Cerebellar nuclear complex (tissue), 1 donor: Measurements from ENCODE around the gene P4HA2.

Experiments used
- DNase-seq, 2 experiments: peaks; one replicate each; lab custom pipeline; 2025; lab: John Stamatoyannopoulos, UW

Gene P4HA2

DNA sequence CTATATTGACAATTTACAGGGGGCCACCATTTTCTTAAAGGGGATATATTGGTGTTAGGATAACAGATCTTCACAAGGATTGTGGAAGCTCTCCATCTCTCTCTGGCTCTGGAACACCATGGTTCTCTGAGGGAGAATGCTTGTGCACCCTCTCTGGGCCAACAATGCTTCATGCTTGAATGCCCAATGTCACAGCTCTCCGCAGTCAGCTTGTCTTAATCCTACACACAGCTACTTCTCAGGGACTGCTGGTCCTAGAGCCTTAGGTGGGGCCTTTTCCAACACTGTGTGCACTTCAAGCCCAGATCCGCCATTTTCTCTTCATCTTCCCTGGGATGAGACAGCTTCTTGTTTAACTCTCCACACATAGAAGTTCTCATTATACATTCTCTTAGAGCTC, 22.9 kb upstream of the P4HA2 start:
- no peak for DNase-seq

DNA sequence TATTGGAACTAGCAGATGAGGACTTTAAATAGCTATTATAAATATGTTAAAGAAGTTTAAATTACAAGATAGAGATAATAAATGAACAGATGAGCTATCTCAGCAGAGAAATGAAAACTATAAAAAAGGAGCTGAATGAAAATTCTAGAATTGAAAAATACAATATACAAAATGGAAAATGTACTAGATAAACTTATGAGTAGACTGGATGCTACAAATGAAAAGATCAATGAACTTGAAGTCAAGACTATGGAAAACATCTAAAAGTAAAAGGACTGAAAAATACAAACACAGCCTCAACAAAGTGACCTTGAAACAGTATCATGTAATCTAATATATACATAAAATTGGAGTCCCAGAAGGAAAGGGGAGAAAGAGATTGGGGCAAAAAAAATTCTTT, 19.2 kb upstream of the P4HA2 start:
- no peak for DNase-seq

DNA sequence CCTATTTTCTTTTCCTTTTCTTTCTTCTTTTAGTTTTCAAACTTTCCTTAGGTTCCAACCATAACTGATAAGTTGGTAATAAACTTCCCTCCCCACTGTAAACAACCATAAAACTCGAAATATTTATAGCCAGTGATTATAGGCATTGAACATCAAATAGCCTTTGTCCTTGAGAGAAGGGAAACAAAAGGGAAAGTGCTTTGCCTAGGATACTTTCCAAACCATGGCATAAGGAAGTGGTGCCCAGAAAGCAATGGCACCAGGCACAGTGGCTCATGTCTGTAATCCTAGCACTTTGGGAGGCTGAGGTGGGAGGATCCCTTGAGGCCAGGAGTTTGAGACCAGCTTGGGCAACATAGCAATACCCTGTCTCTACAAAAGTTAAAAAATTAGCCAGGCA, 17.9 kb upstream of the P4HA2 start:
- no peak for DNase-seq

DNA sequence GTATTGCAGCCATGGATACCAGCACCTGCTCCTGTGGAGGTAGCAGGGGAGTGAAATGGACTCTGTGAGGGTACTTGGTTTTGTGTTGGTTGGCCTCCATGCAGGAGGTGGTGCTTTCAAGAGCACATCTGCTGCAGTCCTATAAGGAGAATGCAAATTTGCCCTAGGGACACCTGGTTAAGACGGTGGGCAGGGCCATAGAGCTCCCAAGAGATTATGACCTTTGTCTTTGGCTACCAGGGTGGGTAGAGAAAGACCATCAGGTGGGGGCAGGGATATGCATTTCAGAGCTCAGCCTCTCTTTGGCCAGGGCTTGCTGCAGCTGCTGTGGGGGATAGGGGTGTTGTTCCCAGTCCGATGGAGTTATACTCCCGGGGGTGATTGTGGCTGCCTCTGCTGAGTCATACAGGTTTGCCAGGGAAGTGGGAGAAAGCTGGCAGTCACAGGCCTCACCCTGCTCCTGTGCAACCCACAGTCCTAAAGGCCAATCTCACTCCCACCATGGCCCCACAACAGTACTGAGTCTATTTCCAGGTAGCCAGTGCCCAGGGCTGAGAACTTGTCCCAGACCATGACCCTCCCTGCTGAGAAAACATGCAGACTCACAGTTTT, 15.8 kb upstream of the P4HA2 start:
- DNase-seq = no peak

DNA sequence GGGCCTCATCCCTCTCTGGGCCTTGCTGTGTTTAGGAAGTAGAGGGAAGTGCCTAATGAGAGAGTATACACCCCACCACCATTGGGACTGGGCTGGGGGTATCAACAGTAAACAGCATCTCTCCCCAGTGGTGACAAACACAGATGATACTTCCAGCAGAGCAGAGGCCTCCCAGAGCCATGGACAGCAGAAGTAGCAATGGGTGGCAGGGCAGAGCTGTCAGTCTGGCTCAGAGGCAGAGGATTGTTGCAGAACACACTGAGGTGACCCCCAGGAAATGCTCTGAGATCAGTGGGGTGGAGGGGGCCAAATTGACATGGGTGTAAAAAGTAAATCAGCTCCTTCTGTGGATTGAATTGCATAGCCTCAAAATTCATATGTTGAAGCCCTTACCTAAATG, 12.1 kb upstream of the P4HA2 start:
- no peak for DNase-seq

DNA sequence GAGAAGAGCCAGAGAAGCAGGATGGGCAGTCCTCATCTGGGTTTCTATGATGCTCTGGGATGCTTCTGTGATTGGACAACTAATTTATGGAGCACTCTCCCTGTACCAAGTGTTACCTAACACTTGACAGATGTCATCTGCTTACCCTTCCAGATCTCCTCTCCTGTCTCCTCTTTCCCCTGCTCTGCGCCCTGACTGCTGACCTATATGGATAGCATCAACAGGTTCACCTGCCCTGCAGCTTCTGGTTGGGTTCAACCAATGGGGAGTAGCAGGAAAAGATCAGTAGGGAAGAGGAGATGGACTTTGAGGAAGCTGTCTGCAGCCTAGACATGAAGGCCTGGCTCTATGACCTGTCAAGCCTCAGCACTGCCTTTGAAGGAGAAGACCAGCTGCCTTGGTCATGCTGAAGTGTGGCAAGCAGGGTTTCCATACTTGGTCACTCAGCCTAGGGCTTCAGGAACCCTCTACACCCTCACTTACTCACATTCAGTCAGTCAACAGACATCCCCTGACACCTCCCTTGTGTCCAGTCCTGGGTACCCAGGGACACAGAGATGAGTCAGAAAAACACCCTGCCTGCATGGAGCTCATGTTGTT, 11.3 kb upstream of the P4HA2 start:
- no peak for DNase-seq

GRCh38 chr5:132238169-132238744, 10.6 kb upstream of the P4HA2 start:
- peak in 1 of 2 experiments; percentile 17 for DNase-seq

DNA sequence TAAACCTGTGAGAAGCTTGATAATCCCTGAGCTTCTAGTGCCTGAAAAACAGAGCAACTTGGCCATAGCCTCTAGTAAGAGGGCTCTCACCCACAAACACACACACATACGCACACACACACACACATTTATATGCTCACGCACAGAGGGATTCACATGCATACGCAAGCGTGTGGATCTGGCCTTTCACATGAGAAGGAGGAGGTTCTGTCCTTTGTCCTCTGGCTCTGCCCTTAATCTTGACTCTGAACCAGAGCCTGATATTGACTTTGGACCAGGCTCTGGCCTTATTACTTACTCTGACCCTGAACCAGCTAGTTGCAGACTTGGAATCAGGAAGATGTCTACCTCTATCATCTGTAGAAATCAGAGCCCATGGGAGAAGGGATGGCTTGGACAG, 10.0 kb upstream of the P4HA2 start:
- no peak for DNase-seq

DNA sequence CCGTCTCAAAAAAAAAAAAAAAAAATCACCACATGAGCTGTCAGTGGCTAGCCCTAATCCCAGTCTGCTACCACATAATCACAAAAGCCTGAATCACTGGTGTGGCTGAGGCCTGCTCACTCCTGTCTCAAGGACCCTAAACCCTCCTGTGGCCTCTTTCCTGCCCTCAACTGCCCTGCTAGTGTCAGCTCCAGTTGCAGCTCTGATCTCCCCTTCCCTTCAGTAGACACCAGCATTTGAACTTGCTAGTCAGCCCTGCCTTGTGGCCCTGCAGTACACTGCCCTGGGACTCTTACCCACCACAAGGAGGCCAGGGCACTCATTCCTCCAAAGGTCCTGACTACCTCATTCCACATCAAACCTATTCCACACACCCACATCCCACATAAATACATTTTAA, 9.5 kb upstream of the P4HA2 start:
- DNase-seq = no peak

DNA sequence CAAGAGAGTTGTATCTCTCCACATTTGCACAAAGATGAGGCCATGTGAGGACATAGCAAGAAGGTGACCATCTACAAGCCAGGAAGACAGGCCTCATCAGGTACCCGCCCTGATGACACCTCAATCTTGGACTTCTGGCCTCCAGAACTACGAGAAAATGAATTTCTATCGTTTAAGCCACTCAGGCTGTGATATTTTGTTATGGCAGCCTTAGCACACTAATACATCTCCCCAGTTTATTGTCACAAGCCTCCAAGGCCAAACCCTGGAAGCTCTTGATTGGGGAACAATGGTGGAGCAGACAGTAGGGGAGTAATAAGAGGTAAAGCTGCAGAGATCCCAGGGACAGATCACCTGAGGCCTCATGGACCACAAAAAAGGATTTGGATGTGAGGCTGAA, 7.7 kb upstream of the P4HA2 start:
- DNase-seq = no peak

DNA sequence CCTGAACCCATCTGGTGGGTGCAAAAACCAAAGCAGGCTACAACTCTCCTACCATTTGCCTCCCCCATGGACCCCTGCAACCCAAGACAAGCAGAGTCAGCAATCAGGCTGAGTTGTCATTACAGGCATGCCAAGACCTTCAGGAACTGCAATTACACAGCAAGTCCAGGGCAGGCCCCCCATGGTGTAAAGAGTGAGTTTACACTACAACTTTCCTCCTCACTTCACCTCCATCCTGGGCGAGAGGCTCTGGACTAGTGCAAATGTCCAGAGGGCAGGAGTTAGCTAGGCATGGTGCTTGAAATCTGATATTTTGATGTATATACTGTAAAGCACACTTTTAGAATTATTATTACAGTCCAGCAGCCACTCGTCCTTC, 7.0 kb upstream of the P4HA2 start:
- DNase-seq = no peak

- DNase-seq = no peak
Measured at GRCh38 chr5:132233811-132234683, 6.4 kb upstream of the P4HA2 start.

- no peak for DNase-seq
Measured at GRCh38 chr5:132233081-132233480, 5.4 kb upstream of the P4HA2 start.

GRCh38 chr5:132232465-132232864, 4.8 kb upstream of the P4HA2 start:
- DNase-seq = no peak

DNA sequence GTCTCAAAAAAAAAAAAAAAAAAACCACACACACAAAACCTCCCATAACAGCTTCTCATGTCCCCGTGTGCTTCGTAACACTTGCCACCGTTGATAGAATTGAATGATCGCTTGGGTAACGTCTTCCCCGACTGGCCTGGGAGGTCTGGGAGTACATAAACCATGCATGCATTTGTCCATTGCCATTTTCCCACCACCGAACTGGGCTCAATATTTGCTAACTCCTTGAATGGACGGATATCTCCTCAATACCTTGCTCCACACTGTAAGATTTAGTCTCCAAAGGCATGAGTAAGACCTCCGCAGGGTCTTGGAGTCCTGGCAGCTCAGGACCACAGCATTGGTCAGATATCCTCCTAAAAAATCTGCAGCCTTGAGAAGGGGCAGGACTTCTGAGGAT, 3.2 kb upstream of the P4HA2 start:
- DNase-seq = no peak

DNA sequence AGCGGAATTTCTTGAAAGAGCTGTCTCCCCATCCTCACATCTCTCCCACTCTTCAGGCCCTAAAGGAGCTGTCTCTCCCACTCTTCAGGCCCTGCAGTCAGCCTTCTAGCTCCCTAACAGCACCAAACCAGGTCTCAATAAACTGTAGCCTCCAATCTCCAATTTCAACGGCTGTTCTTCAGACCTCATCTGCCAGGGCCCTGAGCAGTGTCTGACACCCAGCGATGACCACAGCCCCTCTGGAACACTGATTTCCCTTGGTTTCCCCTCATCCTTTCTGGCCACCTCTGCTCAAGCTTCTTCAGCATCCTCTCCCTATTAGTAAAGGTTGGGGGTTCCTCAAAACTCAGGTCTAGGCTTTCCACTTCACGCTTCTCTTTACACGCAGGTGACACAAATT, 1.6 kb upstream of the P4HA2 start:
- no peak for DNase-seq

DNA sequence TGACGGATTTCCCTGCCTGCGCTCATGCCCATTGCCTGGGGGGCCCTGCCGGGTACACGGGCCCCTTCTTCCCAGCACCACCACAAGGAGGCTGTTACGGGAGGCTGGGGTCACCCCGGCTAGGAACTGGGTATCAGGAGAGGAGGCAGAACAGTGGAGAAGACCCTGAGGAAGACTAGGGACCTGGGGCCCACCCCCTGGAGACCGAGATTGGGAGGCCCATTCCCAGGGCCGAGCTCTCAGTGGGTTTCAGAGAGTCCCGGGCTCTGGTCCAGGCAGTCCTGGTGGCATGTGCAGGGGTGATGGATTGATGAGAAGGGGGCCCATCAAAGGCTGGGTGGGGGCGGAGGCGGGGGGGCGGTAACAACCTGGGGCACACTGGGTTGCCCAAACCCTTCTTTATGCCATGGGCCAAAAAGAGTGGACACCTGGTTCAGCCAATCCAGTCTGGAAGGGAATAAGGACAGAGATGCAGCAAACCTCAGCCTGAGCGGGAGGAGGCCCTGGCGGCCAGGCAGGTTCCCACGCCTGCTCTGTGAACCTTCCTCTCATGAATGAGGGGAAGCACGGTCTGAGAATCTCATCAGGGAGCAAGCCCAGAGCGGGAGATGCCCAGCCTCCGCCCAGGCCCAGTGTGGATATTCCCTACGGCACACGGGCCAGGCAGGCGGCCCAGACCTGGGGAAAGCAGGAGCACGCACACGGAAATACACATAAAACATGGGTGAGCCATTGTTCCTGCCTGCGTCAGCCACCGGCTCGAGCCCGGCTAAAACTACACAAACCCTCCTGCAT, 785 bp upstream of the P4HA2 start:
- DNase-seq = no peak

GRCh38 chr5:132227235-132227484, 493 bp downstream of the P4HA2 start:
- no peak for DNase-seq

DNA sequence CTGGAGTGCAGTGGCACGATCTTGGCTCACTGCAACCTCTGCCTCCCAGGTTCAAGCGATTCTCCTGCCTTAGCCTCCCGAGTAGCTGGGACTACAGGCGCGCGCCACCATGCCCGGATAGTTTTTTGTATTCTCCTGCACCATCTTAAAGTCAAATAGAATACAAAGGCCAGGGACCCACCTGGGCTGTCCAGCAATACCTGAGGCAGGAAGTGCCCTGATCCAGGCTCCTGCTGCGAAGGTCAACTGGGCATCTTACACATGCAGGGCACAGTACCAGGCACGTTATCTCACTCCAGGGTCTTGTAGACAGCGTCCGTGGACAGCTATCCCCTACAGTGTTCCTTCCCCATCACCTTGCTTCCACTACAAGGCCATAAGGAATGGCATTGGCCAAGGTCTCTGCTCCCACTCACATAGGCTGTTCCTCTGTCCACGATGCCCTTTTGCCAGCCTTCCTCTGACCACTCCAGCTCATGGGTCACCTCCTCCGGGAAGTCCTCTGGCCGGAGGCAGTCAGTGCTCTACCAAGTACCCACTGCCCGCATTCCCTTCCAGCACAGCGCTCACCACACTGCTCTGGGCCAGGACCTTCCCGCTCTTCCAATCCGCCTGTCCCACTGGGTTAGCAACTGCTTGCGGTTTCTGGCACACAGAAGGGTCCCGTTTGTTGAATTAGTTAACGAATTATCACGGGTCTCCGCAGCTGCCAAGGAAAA, 978 bp downstream of the P4HA2 start:
- DNase-seq = no peak

- no peak for DNase-seq
Measured at GRCh38 chr5:132225165-132226032, 2.3 kb downstream of the P4HA2 start.

DNA sequence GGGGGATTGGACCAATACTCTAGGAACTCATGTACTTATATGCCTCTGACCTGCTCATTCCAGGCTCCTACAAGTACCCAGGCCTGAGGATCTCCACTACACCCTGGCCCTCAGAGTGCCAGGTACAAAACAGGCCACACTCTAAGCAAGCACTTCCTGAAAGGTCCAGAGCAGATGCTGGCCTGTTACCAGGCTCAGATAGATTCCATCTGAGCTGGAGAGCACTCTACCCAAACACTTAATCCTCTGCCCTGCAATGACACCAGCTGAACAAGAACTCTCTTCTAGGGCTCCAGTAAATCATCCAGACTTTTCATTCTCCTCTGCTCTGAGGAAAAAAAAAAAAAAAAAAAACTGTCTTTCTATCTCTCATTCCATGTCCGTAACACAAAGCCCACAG, 2.9 kb downstream of the P4HA2 start:
- DNase-seq = no peak
